Mesenchymal stem cell (in vitro differentiated cells and primary cell): ENCODE measurements around the gene VMP1.
A peak's percentile ranks its signal among the peaks of the same experiment; 100 is the strongest.

Experiments
- DNase-seq: peaks from one replicate; pipeline ENCODE4 v3.0.0-alpha.2; 2013
- H2AFZ ChIP-seq: one replicate; pipeline ENCODE4 v1.6.1; 2013; ENCODE audit warnings: low read depth, mild to moderate bottlenecking, control low read depth, inconsistent platforms, low read length, moderate library complexity
- H2AK5ac ChIP-seq: 2 replicates; pipeline ENCODE4 v1.6.1; 2013; ENCODE audit warnings: low read length, moderate library complexity, mild to moderate bottlenecking, inconsistent platforms; ENCODE audit not compliant: severe bottlenecking
- H2BK120ac ChIP-seq: one replicate; pipeline ENCODE4 v1.6.1; 2013; ENCODE audit warnings: low read depth, mild to moderate bottlenecking, inconsistent platforms, low read length, moderate library complexity
- H2BK12ac ChIP-seq, 2 experiments: one replicate each; pipeline ENCODE4 v1.6.1; 2013; ENCODE audit warnings: inconsistent platforms in 2 of 2, low read length in 2 of 2, mild to moderate bottlenecking in 2 of 2, moderate library complexity in 2 of 2, control low read depth in 1 of 2
- H2BK15ac ChIP-seq: one replicate; pipeline ENCODE4 v1.6.1; 2013; ENCODE audit warnings: mild to moderate bottlenecking, low read depth, inconsistent platforms; ENCODE audit not compliant: poor library complexity, severe bottlenecking
- H2BK5ac ChIP-seq: 2 replicates; pipeline ENCODE4 v1.6.1; 2013; ENCODE audit warnings: low read depth, mild to moderate bottlenecking, low read length, control low read depth, inconsistent platforms; ENCODE audit not compliant: poor library complexity, severe bottlenecking
- H3K14ac ChIP-seq, 2 experiments: one replicate each; pipeline ENCODE4 v1.6.1; 2013; ENCODE audit warnings: inconsistent platforms in 2 of 2, low read length in 2 of 2, control low read depth in 1 of 2, mild to moderate bottlenecking in 1 of 2, moderate library complexity in 1 of 2
- H3K18ac ChIP-seq, 2 experiments: one replicate each; pipeline ENCODE4 v1.6.1; 2013; ENCODE audit warnings: inconsistent platforms in 2 of 2, low read length in 2 of 2, control low read depth in 1 of 2, low read depth in 1 of 2, mild to moderate bottlenecking in 1 of 2
- H3K23ac ChIP-seq, 2 experiments: one replicate each; pipeline ENCODE4 v1.6.1; 2013; ENCODE audit warnings: inconsistent platforms in 2 of 2, low read length in 2 of 2, mild to moderate bottlenecking in 2 of 2, moderate library complexity in 2 of 2, control low read depth in 1 of 2
- H3K27ac ChIP-seq: 2 replicates; pipeline ENCODE4 v1.5.1; 2013; ENCODE audit warnings: mild to moderate bottlenecking, moderate library complexity, low read length, control low read depth, inconsistent platforms; ENCODE audit not compliant: poor library complexity, severe bottlenecking
- H3K27me3 ChIP-seq, 2 experiments: 2 replicates each; pipeline versions ENCODE4 v1.6.1 to v1.7.0; 2013; ENCODE audit warnings: low read length in 2 of 2, mild to moderate bottlenecking in 2 of 2, moderate library complexity in 2 of 2, control low read depth in 1 of 2, inconsistent platforms in 1 of 2; ENCODE audit not compliant: control insufficient read depth in 1 of 2, insufficient read depth in 1 of 2
- H3K36me3 ChIP-seq, 2 experiments: 2 replicates each; pipeline versions ENCODE4 v1.6.1 to v1.7.0; 2013; ENCODE audit warnings: low read length in 2 of 2, control low read depth in 1 of 2, inconsistent platforms in 1 of 2, low read depth in 1 of 2, mild to moderate bottlenecking in 1 of 2; ENCODE audit not compliant: insufficient read depth in 2 of 2, control insufficient read depth in 1 of 2
- H3K4ac ChIP-seq, 2 experiments: one replicate each; pipeline ENCODE4 v1.6.1; 2013; ENCODE audit warnings: inconsistent platforms in 2 of 2, low read length in 2 of 2, mild to moderate bottlenecking in 2 of 2, moderate library complexity in 2 of 2, control low read depth in 1 of 2, low read depth in 1 of 2
- H3K4me1 ChIP-seq: 2 replicates; pipeline ENCODE4 v1.6.1; 2013; ENCODE audit warnings: low read depth, low read length, control low read depth; ENCODE audit not compliant: control insufficient read depth, insufficient read depth
- H3K4me2 ChIP-seq: 2 replicates; pipeline ENCODE4 v1.6.1; 2013; ENCODE audit warnings: low read length, mild to moderate bottlenecking, inconsistent platforms; ENCODE audit not compliant: poor library complexity, severe bottlenecking
- H3K4me3 ChIP-seq, 2 experiments: 2 replicates each; pipeline versions ENCODE4 v1.5.1 to v1.7.0; 2013; ENCODE audit warnings: low read length in 2 of 2, mild to moderate bottlenecking in 2 of 2, control low read depth in 1 of 2, low read depth in 1 of 2; ENCODE audit not compliant: insufficient read depth in 1 of 2
- H3K79me1 ChIP-seq: replicated peaks from 2 replicates; pipeline ENCODE4 v1.6.1; 2013; ENCODE audit warnings: mild to moderate bottlenecking, control low read depth, low read length, inconsistent platforms; ENCODE audit not compliant: poor library complexity, severe bottlenecking
- H3K9ac ChIP-seq: 2 replicates; pipeline ENCODE4 v1.7.0; 2013; ENCODE audit warnings: mild to moderate bottlenecking, low read length, moderate library complexity
- H3K9me3 ChIP-seq: 2 replicates; pipeline ENCODE4 v1.7.0; 2013; ENCODE audit warnings: mild to moderate bottlenecking, low read length; ENCODE audit not compliant: control insufficient read depth
- H4K8ac ChIP-seq: one replicate; pipeline ENCODE4 v1.6.1; 2013; ENCODE audit warnings: inconsistent platforms, mild to moderate bottlenecking, low read length, moderate library complexity
- H4K91ac ChIP-seq: one replicate; pipeline ENCODE4 v1.6.1; 2013; ENCODE audit warnings: mild to moderate bottlenecking, low read length, inconsistent platforms
- WGBS: methylation state at CpG from one replicate; pipeline ENCODE4 v1.1.7; 2013; ENCODE audit warnings: mixed read lengths; 5-methylcytosine and 5-hydroxymethylcytosine counted together

VMP1 gene

GRCh38 chr17:59722623-59723022 is 15.2 kb downstream of the VMP1 start:
- WGBS, result 100% methylated on average over 2 of the region's 4 CpGs

GRCh38 chr17:59723041-59723440 is 15.6 kb downstream of the VMP1 start:
- no peak overlapping the region for H3K27ac ChIP-seq
- no peak overlapping the region for H3K14ac ChIP-seq
- no peak overlapping the region for H3K4me3 ChIP-seq
- peaks cover 1% of the 10 kb centered on the region for H3K4me1 ChIP-seq
- H3K27me3 ChIP-seq, result no peaks in the 10 kb centered on the region
- no peak overlapping the region for H3K9ac ChIP-seq
- no peak for DNase-seq
- no peak overlapping the region for H4K8ac ChIP-seq
- H2AFZ ChIP-seq, result no peak overlapping the region
- 96% methylated on average over 1 of the region's 1 CpG for WGBS
- no peak overlapping the region for H2BK12ac ChIP-seq
- no peak overlapping the region for H3K18ac ChIP-seq
- no peak overlapping the region for H3K4me2 ChIP-seq
- H2BK120ac ChIP-seq, result no peak overlapping the region
- no peak overlapping the region for H3K23ac ChIP-seq
- H3K9me3 ChIP-seq, result no peaks in the 10 kb centered on the region
- H2BK5ac ChIP-seq, result no peak overlapping the region
- no peak overlapping the region for H2BK15ac ChIP-seq
- no peak overlapping the region for H2AK5ac ChIP-seq
- H3K4ac ChIP-seq, result no peak overlapping the region
- peaks cover 19% of the 10 kb centered on the region for H3K79me1 ChIP-seq
- no peaks in the 10 kb centered on the region for H3K36me3 ChIP-seq
- H4K91ac ChIP-seq, result no peak overlapping the region

More at GRCh38 chr17:59722623-59723022, 15.2 kb downstream of the VMP1 start:
- Histone ChIP-seq H4K8ac (no peak overlapping the region), H3K4ac (no peak overlapping the region), H2BK15ac (no peak overlapping the region), H3K4me1 (peaks cover 1% of the 10 kb centered on the region), H2BK120ac (no peak overlapping the region), H3K14ac (no peak overlapping the region), H2BK5ac (no peak overlapping the region), H3K18ac (no peak overlapping the region), H3K4me2 (no peak overlapping the region), H3K4me3 (no peak overlapping the region), H2AK5ac (no peak overlapping the region), H3K9ac (no peak overlapping the region), H4K91ac (no peak overlapping the region), H3K27me3 (no peaks in the 10 kb centered on the region), H2AFZ (no peak overlapping the region), H2BK12ac (no peak overlapping the region), H3K36me3 (no peaks in the 10 kb centered on the region), H3K9me3 (no peaks in the 10 kb centered on the region), H3K23ac (no peak overlapping the region), H3K27ac (no peak overlapping the region), H3K79me1 (peaks cover 19% of the 10 kb centered on the region)
- no peak for DNase-seq

GRCh38 chr17:59723607-59724006 is 16.2 kb downstream of the VMP1 start:
- no peak overlapping the region for H2BK15ac ChIP-seq
- peaks cover 16% of the 10 kb centered on the region for H3K79me1 ChIP-seq
- no peak overlapping the region for H3K4ac ChIP-seq
- H3K4me2 ChIP-seq, result no peak overlapping the region
- DNase-seq, result no peak
- no peak overlapping the region for H3K18ac ChIP-seq
- no peak overlapping the region for H2BK120ac ChIP-seq
- H3K14ac ChIP-seq, result no peak overlapping the region
- H3K27ac ChIP-seq, result no peak overlapping the region
- H4K8ac ChIP-seq, result no peak overlapping the region
- no peak overlapping the region for H4K91ac ChIP-seq
- H3K27me3 ChIP-seq, result no peaks in the 10 kb centered on the region
- H2AK5ac ChIP-seq, result no peak overlapping the region
- H3K4me1 ChIP-seq, result peaks cover 1% of the 10 kb centered on the region
- no peak overlapping the region for H2AFZ ChIP-seq
- no peaks in the 10 kb centered on the region for H3K36me3 ChIP-seq
- H2BK12ac ChIP-seq, result no peak overlapping the region
- no peak overlapping the region for H3K9ac ChIP-seq
- H2BK5ac ChIP-seq, result no peak overlapping the region
- H3K23ac ChIP-seq, result no peak overlapping the region
- no peak overlapping the region for H3K4me3 ChIP-seq
- H3K9me3 ChIP-seq, result no peaks in the 10 kb centered on the region
- WGBS, result over 99% methylated on average over 1 of the region's 1 CpG

GRCh38 chr17:59725691-59726090 is 18.2 kb downstream of the VMP1 start:
- Histone ChIP-seq H3K4me3 (no peak overlapping the region), H3K4ac (no peak overlapping the region), H3K36me3 (peaks cover 0 to 2% of the 10 kb centered on the region in 2 experiments), H3K4me1 (peaks cover 3% of the 10 kb centered on the region), H3K18ac (no peak overlapping the region), H4K91ac (no peak overlapping the region), H2BK5ac (no peak overlapping the region), H3K9me3 (no peaks in the 10 kb centered on the region), H2BK120ac (no peak overlapping the region), H2BK15ac (no peak overlapping the region), H3K9ac (peak overlapping the region; percentile 80), H3K27ac (no peak overlapping the region), H2AK5ac (no peak overlapping the region), H2BK12ac (no peak overlapping the region), H4K8ac (no peak overlapping the region), H3K23ac (no peak overlapping the region), H3K14ac (no peak overlapping the region), H3K4me2 (no peak overlapping the region), H3K27me3 (no peaks in the 10 kb centered on the region), H3K79me1 (peaks cover 17% of the 10 kb centered on the region), H2AFZ (no peak overlapping the region)
- no peak for DNase-seq
- no CpG with 5 or more reads among the region's 2 CpGs for WGBS
